HEK293 (cell line): ENCODE data around the gene RHOBTB3.

Source experiments
- CTCF ChIA-PET: fragments of 350-600 bp; formaldehyde crosslinking; extraction: SDS; loops from one replicate; lab custom pipeline; 2021; ENCODE audit warnings: antibody characterized with exemption; lab: Yijun Ruan, JAX
- POLR2A ChIA-PET: fragments of 300-600 bp; formaldehyde crosslinking; extraction: SDS; loops from one replicate; lab custom pipeline; 2020; ENCODE audit warnings: antibody characterized with exemption, inconsistent platforms; lab: Yijun Ruan, JAX
- H3K27ac ChIP-seq: fragments of 200-500 bp; sonication (Bioruptor generic); 2 replicates; pipeline ENCODE4 v1.5.1; 2014; ENCODE audit warnings: low read depth, low read length, control low read depth, inconsistent platforms; ENCODE audit errors: extremely low read depth
- H3K36me3 ChIP-seq, 2 experiments: fragments of 200-500 bp in 1 of 2; sonication (Bioruptor generic) in 1 of 2; 1 replicate in 1 of 2; 2 replicates in 1 of 2; pipeline ENCODE4 v1.5.1; 2014 to 2017; ENCODE audit warnings: inconsistent platforms in 2 of 2, low read length in 2 of 2; ENCODE audit not compliant: control insufficient read depth in 2 of 2, insufficient read depth in 1 of 2
- H3K4me1 ChIP-seq: fragments of 200-500 bp; sonication (Bioruptor generic); 2 replicates; pipeline ENCODE4 v1.5.1; 2014; ENCODE audit warnings: mild to moderate bottlenecking, low read length, inconsistent platforms; ENCODE audit not compliant: control insufficient read depth, insufficient read depth
- H3K4me3 ChIP-seq: 2 replicates; pipeline ENCODE4 v1.5.1; 2011; ENCODE audit warnings: low read depth, mild to moderate bottlenecking, control low read depth, low read length, moderate library complexity
- H3K9me3 ChIP-seq: fragments of 200-500 bp; sonication (Bioruptor generic); 2 replicates; pipeline ENCODE4 v1.5.1; 2014; ENCODE audit warnings: low read depth, low read length, inconsistent platforms; ENCODE audit not compliant: control insufficient read depth, insufficient read depth
- BCL11A ChIP-seq: fragments of 450-650 bp; formaldehyde crosslinking; IDR thresholded peaks from 2 replicates; pipeline ENCODE4 v1.5.1; 2016; ENCODE audit warnings: low read depth, missing biosample characterization, missing genetic modification characterization
- GLI2 ChIP-seq: fragments of 450-650 bp; formaldehyde crosslinking; IDR thresholded peaks from 2 replicates; pipeline ENCODE4; 2017; ENCODE audit warnings: missing biosample characterization, missing genetic modification characterization, low read depth, borderline replicate concordance
- GLI4 ChIP-seq: fragments of 450-650 bp; formaldehyde crosslinking; IDR thresholded peaks from 2 replicates; pipeline ENCODE4 v1.5.1; 2016; ENCODE audit warnings: missing biosample characterization, missing genetic modification characterization
- HOXA7 ChIP-seq: sonication (generic); formaldehyde crosslinking; IDR thresholded peaks from 2 replicates; pipeline ENCODE4 v1.8.1; 2022; ENCODE audit warnings: missing genetic modification reagents, borderline replicate concordance
- HOXC10 ChIP-seq: sonication (generic); formaldehyde crosslinking; IDR thresholded peaks from 2 replicates; pipeline ENCODE4 v1.8.1; 2023; ENCODE audit warnings: mild to moderate bottlenecking, missing genetic modification reagents
- KLF16 ChIP-seq: fragments of 450-650 bp; formaldehyde crosslinking; IDR thresholded peaks from 2 replicates; pipeline ENCODE4 v1.5.1; 2017; ENCODE audit warnings: missing biosample characterization, missing genetic modification characterization
- OSR2 ChIP-seq: fragments of 450-650 bp; formaldehyde crosslinking; IDR thresholded peaks from 2 replicates; pipeline ENCODE4 v1.5.1; 2016; ENCODE audit warnings: missing biosample characterization, missing genetic modification characterization
- ZBTB1 ChIP-seq: fragments of 450-650 bp; formaldehyde crosslinking; IDR thresholded peaks from 2 replicates; pipeline ENCODE4 v1.5.1; 2016; ENCODE audit warnings: missing biosample characterization, missing genetic modification characterization
- ZBTB44 ChIP-seq: fragments of 450-650 bp; IDR thresholded peaks from 2 replicates; pipeline ENCODE4 v1.5.1; 2018; ENCODE audit warnings: missing biosample characterization, mild to moderate bottlenecking, missing genetic modification characterization
- ZBTB7A ChIP-seq: fragments of 450-650 bp; formaldehyde crosslinking; IDR thresholded peaks from 2 replicates; pipeline ENCODE4 v1.5.1; 2016; ENCODE audit warnings: low read depth, missing biosample characterization, missing genetic modification characterization
- ZFP3 ChIP-seq: fragments of 450-650 bp; formaldehyde crosslinking; IDR thresholded peaks from 2 replicates; pipeline ENCODE4 v1.5.1; 2016; ENCODE audit warnings: low read depth, missing biosample characterization, missing genetic modification characterization
- ZNF132 ChIP-seq: fragments of 450-650 bp; formaldehyde crosslinking; IDR thresholded peaks from 2 replicates; pipeline ENCODE4 v1.5.1; 2017; ENCODE audit warnings: missing biosample characterization, missing genetic modification characterization, borderline replicate concordance
- ZNF184 ChIP-seq: fragments of 450-650 bp; IDR thresholded peaks from 2 replicates; pipeline ENCODE4 v1.5.1; 2018; ENCODE audit warnings: missing biosample characterization, mild to moderate bottlenecking, missing genetic modification characterization
- ZNF211 ChIP-seq: fragments of 450-650 bp; formaldehyde crosslinking; IDR thresholded peaks from 2 replicates; pipeline ENCODE4 v1.5.1; 2016; ENCODE audit warnings: low read depth, missing biosample characterization, missing genetic modification characterization
- ZNF335 ChIP-seq: fragments of 450-650 bp; formaldehyde crosslinking; conservative IDR thresholded peaks from 2 replicates; pipeline ENCODE4 v1.5.1; 2016; ENCODE audit warnings: missing biosample characterization, missing genetic modification characterization
- ZNF366 ChIP-seq: fragments of 450-650 bp; formaldehyde crosslinking; conservative IDR thresholded peaks from 2 replicates; pipeline ENCODE4 v1.5.1; 2016; ENCODE audit warnings: missing biosample characterization, missing genetic modification characterization
- ZNF391 ChIP-seq: fragments of 450-650 bp; formaldehyde crosslinking; IDR thresholded peaks from 2 replicates; pipeline ENCODE4 v1.5.1; 2016; ENCODE audit warnings: low read depth, missing biosample characterization, missing genetic modification characterization, borderline replicate concordance
- ZNF416 ChIP-seq: fragments of 450-650 bp; formaldehyde crosslinking; IDR thresholded peaks from 2 replicates; pipeline ENCODE4 v1.5.1; 2016; ENCODE audit warnings: missing biosample characterization, missing genetic modification characterization
- ZNF449 ChIP-seq: fragments of 450-650 bp; formaldehyde crosslinking; IDR thresholded peaks from 2 replicates; pipeline ENCODE4 v1.5.1; 2017; ENCODE audit warnings: missing biosample characterization, mild to moderate bottlenecking, missing genetic modification characterization, moderate library complexity
- ZNF473 ChIP-seq: fragments of 450-650 bp; formaldehyde crosslinking; IDR thresholded peaks from 2 replicates; pipeline ENCODE4 v1.5.1; 2017; ENCODE audit warnings: missing biosample characterization, missing genetic modification characterization
- ZNF514 ChIP-seq: fragments of 450-650 bp; formaldehyde crosslinking; IDR thresholded peaks from 2 replicates; pipeline ENCODE4 v1.5.1; 2016; ENCODE audit warnings: missing biosample characterization, missing genetic modification characterization
- ZNF549 ChIP-seq: fragments of 450-650 bp; IDR thresholded peaks from 2 replicates; pipeline ENCODE4 v1.5.1; 2018; ENCODE audit warnings: missing biosample characterization, missing genetic modification characterization, mild to moderate bottlenecking, inconsistent platforms, moderate library complexity
- ZNF624 ChIP-seq: fragments of 450-650 bp; formaldehyde crosslinking; IDR thresholded peaks from 2 replicates; pipeline ENCODE4 v1.5.1; 2017; ENCODE audit warnings: missing biosample characterization, missing genetic modification characterization
- ZNF629 ChIP-seq: fragments of 450-650 bp; formaldehyde crosslinking; IDR thresholded peaks from 2 replicates; pipeline ENCODE4 v1.5.1; 2017; ENCODE audit warnings: missing biosample characterization, missing genetic modification characterization
- ZNF639 ChIP-seq: fragments of 450-650 bp; formaldehyde crosslinking; IDR thresholded peaks from 2 replicates; pipeline ENCODE4 v1.5.1; 2016; ENCODE audit warnings: missing biosample characterization, missing genetic modification characterization
- ZNF654 ChIP-seq: fragments of 450-650 bp; formaldehyde crosslinking; IDR thresholded peaks from 2 replicates; pipeline ENCODE4 v1.5.1; 2016; ENCODE audit warnings: low read depth, missing biosample characterization, missing genetic modification characterization
- ZNF660 ChIP-seq: fragments of 450-650 bp; IDR thresholded peaks from 2 replicates; pipeline ENCODE4 v1.5.1; 2018; ENCODE audit warnings: missing biosample characterization, mild to moderate bottlenecking, missing genetic modification characterization
- ZNF670 ChIP-seq: fragments of 450-650 bp; formaldehyde crosslinking; IDR thresholded peaks from 2 replicates; pipeline ENCODE4 v1.5.1; 2016; ENCODE audit warnings: missing biosample characterization, missing genetic modification characterization, low read depth
- ZNF785 ChIP-seq: fragments of 450-650 bp; formaldehyde crosslinking; IDR thresholded peaks from 2 replicates; pipeline ENCODE4 v1.5.1; 2016; ENCODE audit warnings: missing biosample characterization, missing genetic modification characterization
- ZNF837 ChIP-seq: fragments of 450-650 bp; formaldehyde crosslinking; IDR thresholded peaks from 2 replicates; pipeline ENCODE4 v1.5.1; 2016; ENCODE audit warnings: missing biosample characterization, missing genetic modification characterization
- TF ChIP-seq, protein P1 (sequence below): fragments of 450-650 bp; IDR thresholded peaks from 2 replicates; pipeline ENCODE4 v1.5.1; 2018; ENCODE audit warnings: missing biosample characterization, missing genetic modification characterization

RHOBTB3 gene

GRCh38 chr5:95726811-95727763 lies 4.0 kb upstream of the RHOBTB3 start:
- Histone ChIP-seq H3K27ac (no peak overlapping the region), H3K36me3 (no peaks in the 10 kb centered on the region), H3K9me3 (no peaks in the 10 kb centered on the region), H3K4me1 (peaks cover 9% of the 10 kb centered on the region), H3K4me3 (no peak overlapping the region)
- ChIA-PET POLR2A (interaction anchor here (1.8 kb wide), 1 partner anchor 80 kb away, joined by 4 read pairs; the partner anchor contains the start of gene RFESD), CTCF (interaction anchor here (0.7 to 0.8 kb wide), 3 partner anchors 32 to 476 kb away, joined by 3 to 4 read pairs (median 3); no protein-coding TSS in a partner anchor)
- no peak for TF ChIP-seq KLF16 (tag by site-specific recombination)
- TF ChIP-seq ZFP3, result no peak
- no peak for TF ChIP-seq ZNF211 (tag by site-specific recombination)
- TF ChIP-seq ZNF785 (tag by site-specific recombination), result no peak
- no peak for TF ChIP-seq ZNF639 (tag by site-specific recombination)
- TF ChIP-seq GLI4 (tag by site-specific recombination), result no peak
- TF ChIP-seq ZNF660 (tag by site-specific recombination), result no peak
- TF ChIP-seq HOXA7 (CRISPR knock-in tag), result no peak
- no peak for TF ChIP-seq ZNF335 (tag by site-specific recombination)
- no peak for TF ChIP-seq OSR2 (tag by site-specific recombination)
- TF ChIP-seq, protein P1, sequence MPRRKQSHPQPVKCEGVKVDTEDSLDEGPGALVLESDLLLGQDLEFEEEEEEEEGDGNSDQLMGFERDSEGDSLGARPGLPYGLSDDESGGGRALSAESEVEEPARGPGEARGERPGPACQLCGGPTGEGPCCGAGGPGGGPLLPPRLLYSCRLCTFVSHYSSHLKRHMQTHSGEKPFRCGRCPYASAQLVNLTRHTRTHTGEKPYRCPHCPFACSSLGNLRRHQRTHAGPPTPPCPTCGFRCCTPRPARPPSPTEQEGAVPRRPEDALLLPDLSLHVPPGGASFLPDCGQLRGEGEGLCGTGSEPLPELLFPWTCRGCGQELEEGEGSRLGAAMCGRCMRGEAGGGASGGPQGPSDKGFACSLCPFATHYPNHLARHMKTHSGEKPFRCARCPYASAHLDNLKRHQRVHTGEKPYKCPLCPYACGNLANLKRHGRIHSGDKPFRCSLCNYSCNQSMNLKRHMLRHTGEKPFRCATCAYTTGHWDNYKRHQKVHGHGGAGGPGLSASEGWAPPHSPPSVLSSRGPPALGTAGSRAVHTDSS (tag by site-specific recombination), result no peak
- TF ChIP-seq ZNF549 (tag by site-specific recombination), result no peak
- no peak for TF ChIP-seq ZNF514 (tag by site-specific recombination)
- no peak for TF ChIP-seq ZNF449
- no peak for TF ChIP-seq ZBTB7A (tag by site-specific recombination)
- TF ChIP-seq ZNF473 (tag by site-specific recombination), result no peak
- no peak for TF ChIP-seq HOXC10 (CRISPR knock-in tag)
- no peak for TF ChIP-seq ZNF132 (tag by site-specific recombination)
- no peak for TF ChIP-seq ZNF366

DNA sequence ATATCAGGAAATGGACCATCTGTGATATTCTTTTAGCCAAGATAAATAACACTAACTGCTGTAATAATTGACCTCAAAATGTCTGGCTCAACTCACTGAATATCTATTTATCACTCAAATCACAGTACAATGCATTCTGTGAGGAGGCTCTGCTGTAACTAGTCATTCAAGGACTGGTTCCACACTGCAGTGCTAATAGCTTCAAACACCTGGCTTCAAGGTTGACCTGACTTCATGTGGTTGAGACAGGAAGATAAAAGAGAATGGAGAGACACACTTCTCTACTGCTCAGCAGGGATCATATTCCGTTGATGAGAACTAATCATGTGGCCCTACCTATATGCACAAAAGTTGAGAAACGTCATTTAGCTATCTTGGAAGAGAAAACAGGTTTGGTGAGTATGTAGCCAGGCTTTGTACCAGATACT lies 3.4 kb upstream of the RHOBTB3 start:
- H3K36me3 ChIP-seq, result no peaks in the 10 kb centered on the region
- H3K9me3 ChIP-seq, result no peaks in the 10 kb centered on the region
- no peak overlapping the region for H3K4me3 ChIP-seq
- H3K4me1 ChIP-seq, result peaks cover 9% of the 10 kb centered on the region
- ChIA-PET CTCF (interaction anchor here (0.8 kb wide), 1 partner anchor 33 kb away, joined by 3 read pairs; no protein-coding TSS in a partner anchor), POLR2A (no interaction called here)
- H3K27ac ChIP-seq, result no peak overlapping the region
- TF ChIP-seq ZNF670 (no peak), ZBTB44 (tag by site-specific recombination) (no peak), ZNF629 (no peak), ZNF391 (tag by site-specific recombination) (no peak), BCL11A (no peak), ZNF654 (tag by site-specific recombination) (no peak), ZBTB1 (tag by site-specific recombination) (no peak), ZNF416 (tag by site-specific recombination) (no peak), ZNF184 (tag by site-specific recombination) (no peak), ZNF624 (tag by site-specific recombination) (no peak), GLI2 (tag by site-specific recombination) (no peak), ZNF837 (tag by site-specific recombination) (no peak)
